ENCODE measurements around the gene DCTPP1.
A peak's percentile ranks its signal among the peaks of the same experiment; 100 is the strongest.

The DCTPP1 gene

GRCh38 chr16:30375864-30376263, 54.0 kb downstream of the DCTPP1 start:
- ChIA-PET POLR2A (ENCODE audit: low non-redundant PET) (no interaction called here), CTCF (interaction anchor here (0.6 to 0.9 kb wide), 3 partner anchors 17 to 42 kb away, joined by 3 read pairs; partner anchors contain the start of gene ZNF48)
- TF ChIP-seq CTCF (conservative IDR thresholded peaks at IDR 0.05; ENCODE audit: low read depth), result no peak
- no peak for DNase-seq (ENCODE audit: low spot score)
- H3K27ac ChIP-seq, result peak overlapping the region; percentile 99

GRCh38 chr16:30374538-30374937, 55.3 kb downstream of the DCTPP1 start, which contains the start of gene MYL11:
TSS of gene MYL11 (plus strand) at chr16:30374802. CDS start at chr16:30374858, 56 bp downstream.
- CTCF ChIA-PET, result no interaction called here
- POLR2A ChIA-PET (ENCODE audit: low non-redundant PET), result no interaction called here
- TF ChIP-seq CTCF (conservative IDR thresholded peaks at IDR 0.05; ENCODE audit: low read depth), result no peak
- no peak for DNase-seq (ENCODE audit: low spot score)
- H3K27ac ChIP-seq, result peak within 1 kb of the TSS; percentile 99; the same call in 1 of the 2 replicates
